ENCODE measurements around the gene MSMO1. TPM values are rescaled to one million over a fixed set of nuclear protein-coding genes. Genes with fewer than 3 reads are reported as not detected.

MSMO1 gene
- polyA plus RNA-seq, 1 of the 3 experiments (the other 2 are of a cell fraction): 13.2 TPM

GRCh38 chr4:165375465-165375864 is 48.0 kb downstream of the MSMO1 start:
- Histone ChIP-seq H3K27ac (ENCODE audit: low read depth in 2 of 2, low read length in 1 of 2) (no peak overlapping the region), H3K4me2 (no peak overlapping the region), H3K9me3 (no peaks in the 10 kb centered on the region), H3K4me3 (ENCODE audit: low read depth in 2 of 2, low read length in 1 of 2) (no peak overlapping the region), H4K20me1 (ENCODE audit: insufficient read depth) (no peaks in the 10 kb centered on the region), H2AFZ (ENCODE audit: low read depth) (no peak overlapping the region), H3K9me2 (no peaks in the 10 kb centered on the region), H3K36me3 (replicated peaks in 1 of 2; ENCODE audit: control insufficient read depth in 1 of 2, insufficient read depth in 2 of 2, low read length in 1 of 2) (no peaks in the 10 kb centered on the region), H3K9ac (no peak overlapping the region), H3K79me2 (ENCODE audit: insufficient read depth) (no peaks in the 10 kb centered on the region), H3K27me3 (ENCODE audit: insufficient read depth) (no peaks in the 10 kb centered on the region; the same call in 1 of the 2 replicates), H3K4me1 (ENCODE audit: control insufficient read depth in 1 of 2, insufficient read depth in 2 of 2, low read depth in 1 of 2, low read length in 1 of 2) (peaks cover 0 to 4% of the 10 kb centered on the region in 2 experiments; a peak in 2 of 4 replicates), H3F3A (replicated peaks; ENCODE audit: insufficient read depth) (no peaks in the 10 kb centered on the region)
- CTCF ChIA-PET: interaction anchor here (1.2 to 5.7 kb wide), 2 partner anchors 20 to 89 kb away, joined by 5 to 32 read pairs; no protein-coding TSS in a partner anchor
- POLR2A ChIA-PET: no interaction called here
- no peak for DNase-seq
- TF ChIP-seq POLR2AphosphoS5 (IDR thresholded peaks at IDR 0.05; ENCODE audit: low read depth, low read length) (no peak), CTCF (IDR thresholded peaks at IDR 0.05) (no peak), CHD2 (IDR thresholded peaks at IDR 0.05; ENCODE audit: low read length, partially characterized antibody) (no peak), TAF1 (IDR thresholded peaks at IDR 0.05; ENCODE audit: borderline replicate concordance, low read depth, low read length) (no peak), USF2 (IDR thresholded peaks at IDR 0.05; ENCODE audit: borderline replicate concordance, low read depth, low read length) (no peak), FOSL2 (IDR thresholded peaks at IDR 0.05; ENCODE audit: borderline replicate concordance, low read depth) (no peak), MAX (IDR thresholded peaks at IDR 0.05; ENCODE audit: low read depth) (no peak), FOXJ3 (CRISPR knock-in tag; IDR thresholded peaks at IDR 0.05) (no peak), RXRA (IDR thresholded peaks at IDR 0.05; ENCODE audit: borderline replicate concordance, low read depth) (no peak), TCF12 (IDR thresholded peaks at IDR 0.05) (no peak), GABPA (IDR thresholded peaks at IDR 0.05; ENCODE audit: low read depth) (no peak), RCOR1 (IDR thresholded peaks at IDR 0.05; ENCODE audit: low read length) (no peak), ZBTB33 (IDR thresholded peaks at IDR 0.05; ENCODE audit: borderline replicate concordance, low read depth) (no peak), MEF2A (IDR thresholded peaks at IDR 0.05; ENCODE audit: borderline replicate concordance, low read depth) (no peak), IRF3 (IDR thresholded peaks at IDR 0.05; ENCODE audit: low read depth, low read length) (no peak), GATA2 (CRISPR knock-in tag; IDR thresholded peaks at IDR 0.05) (no peak), NFIC (IDR thresholded peaks at IDR 0.05; ENCODE audit: borderline replicate concordance) (no peak)
- WGBS (ENCODE audit: low lambda C conversion rate): 73% methylated on average over 2 of the region's 2 CpGs

Data from SK-N-SH (cell line).